ENCODE data around the gene DENND6B.

The DENND6B gene

DNA sequence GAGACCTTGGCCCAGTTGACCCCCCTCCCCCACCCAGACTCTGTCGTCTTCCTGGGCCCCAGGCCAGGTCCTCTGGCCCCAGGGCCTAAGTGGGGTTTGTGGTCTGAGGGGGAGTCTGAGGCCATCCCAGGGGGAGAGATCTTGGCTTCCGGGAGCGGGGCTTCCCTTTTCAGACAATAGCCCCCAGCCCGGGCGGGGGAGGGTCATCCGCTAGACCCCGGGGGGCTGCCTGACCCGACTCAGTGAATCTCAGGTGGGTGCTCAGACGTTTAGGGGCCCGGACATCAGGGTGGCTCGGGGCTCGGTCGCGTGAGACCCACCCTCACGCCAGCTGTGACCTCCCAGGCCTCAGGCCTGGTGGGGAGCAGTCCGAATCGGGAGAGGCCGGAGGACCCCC lies 57.2 kb downstream of the DENND6B start:
- DNase-seq = no peak

DNA sequence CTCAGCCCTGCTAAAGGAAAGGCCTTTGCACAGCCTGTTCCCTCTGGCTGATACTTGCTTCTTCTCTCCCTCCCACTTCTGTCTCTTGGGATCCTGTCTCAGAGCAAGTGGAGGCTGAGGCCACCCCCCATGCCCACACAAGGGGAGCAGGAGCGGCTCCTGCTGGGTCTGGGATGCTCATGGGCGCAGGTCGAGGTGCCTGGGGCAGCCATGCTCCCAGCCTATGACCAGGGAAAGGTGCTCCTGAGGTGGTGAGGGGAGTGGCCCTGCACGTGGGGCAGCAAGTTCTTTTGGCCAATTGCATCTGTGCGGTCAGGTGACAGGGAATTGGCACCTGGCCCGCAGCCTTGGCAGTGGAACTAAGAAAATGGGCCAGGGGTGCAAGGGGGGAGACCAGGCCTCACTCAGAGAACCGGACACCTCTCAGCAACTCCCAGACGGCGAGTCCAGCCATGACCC lies 58.1 kb downstream of the DENND6B start:
- DNase-seq = no peak

DNA sequence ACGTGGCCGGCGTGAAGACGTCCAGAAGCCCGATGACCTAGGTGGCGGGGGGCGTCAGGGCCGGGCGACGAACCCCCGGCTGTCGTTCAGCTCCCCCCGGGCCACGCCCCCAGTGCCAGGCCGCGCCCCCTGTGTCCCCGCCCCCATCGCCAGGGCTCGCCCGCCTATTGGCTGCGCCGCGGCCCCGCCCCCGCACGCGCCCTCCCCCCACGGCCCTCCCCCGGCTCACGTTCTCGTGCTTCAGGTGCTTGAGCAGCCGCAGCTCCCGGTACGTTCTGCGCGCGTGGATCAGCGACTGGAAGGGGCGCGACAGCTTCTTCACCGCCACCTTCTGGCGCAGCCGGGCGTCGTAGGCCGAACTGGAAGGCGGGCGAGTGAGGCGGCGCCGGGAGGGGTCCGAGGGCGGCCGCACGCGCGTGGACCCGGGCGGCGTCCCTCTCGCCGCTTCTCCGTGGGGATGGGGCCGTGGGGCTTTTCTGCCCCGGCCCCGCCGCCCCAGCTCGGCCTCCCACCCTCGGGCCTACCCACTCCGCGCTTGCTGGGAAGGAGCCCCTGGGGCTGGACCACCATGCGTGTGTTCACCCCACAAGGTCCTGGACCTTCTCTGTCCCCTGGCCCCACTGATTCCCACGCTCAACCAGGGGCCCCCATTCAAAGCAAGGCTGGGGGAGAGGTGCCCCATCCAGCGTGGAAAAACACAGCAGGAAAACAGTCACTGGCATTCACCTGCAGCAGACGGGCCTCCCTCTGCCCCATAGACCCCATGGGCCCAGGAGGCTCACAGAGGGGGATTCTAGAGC lies 59.0 kb downstream of the DENND6B start:
- peak; percentile 44 for DNase-seq

DNA sequence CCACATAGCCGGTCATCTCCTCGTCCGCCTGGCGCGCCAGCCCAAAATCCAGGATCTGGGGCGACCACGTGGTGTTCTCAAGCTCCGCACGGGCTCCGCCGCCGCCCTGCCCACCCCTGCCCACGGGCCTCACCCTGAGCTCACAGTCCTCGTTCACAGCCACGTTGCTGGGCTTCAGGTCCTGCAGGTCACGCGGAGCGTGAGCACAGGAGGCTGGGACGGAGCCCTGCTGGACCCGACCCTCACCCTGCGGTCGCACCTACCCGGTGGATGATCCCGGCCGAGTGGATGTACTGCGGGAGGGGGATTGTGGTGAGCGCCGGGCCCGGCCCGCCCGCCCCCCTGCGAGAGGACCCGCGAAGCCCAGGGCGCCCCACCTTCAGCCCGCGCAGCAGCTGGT lies 59.8 kb downstream of the DENND6B start:
- DNase-seq = no peak

DNA sequence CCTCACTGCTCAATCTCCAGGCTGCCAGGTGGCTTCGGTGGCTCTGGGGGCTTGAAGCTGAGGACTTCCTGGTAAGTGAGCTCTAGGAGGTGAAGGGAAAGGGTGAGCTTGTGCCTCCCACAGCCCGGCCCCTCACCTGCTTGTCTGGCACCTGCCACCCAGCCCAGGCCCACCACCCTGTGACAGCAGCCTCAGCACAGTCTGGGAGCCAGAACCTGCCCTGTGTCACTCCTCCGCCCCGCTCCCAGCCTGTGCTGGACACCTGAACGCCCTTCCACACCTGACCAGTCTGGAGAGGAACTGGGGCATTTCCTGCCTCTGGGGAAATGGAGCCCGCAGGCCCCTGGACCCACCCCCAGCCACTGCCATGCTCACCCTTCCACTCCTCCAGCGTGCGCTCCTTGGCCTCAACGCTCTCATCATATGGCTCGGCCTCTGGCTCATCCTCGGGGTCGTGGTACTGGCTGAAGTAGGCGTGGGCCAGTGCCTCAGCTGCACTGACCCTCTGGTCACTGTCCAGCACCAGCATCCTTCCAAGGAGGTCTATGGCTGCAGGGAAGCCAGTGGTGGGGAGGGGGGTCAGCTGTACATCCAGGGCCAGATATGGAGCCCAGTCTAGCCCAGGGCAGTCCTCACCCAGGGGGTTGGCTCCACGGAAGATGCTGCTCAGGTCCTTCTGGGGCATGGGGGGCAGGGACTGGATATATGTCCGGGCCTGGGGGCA lies 61.7 kb downstream of the DENND6B start:
- no peak for DNase-seq

DNA sequence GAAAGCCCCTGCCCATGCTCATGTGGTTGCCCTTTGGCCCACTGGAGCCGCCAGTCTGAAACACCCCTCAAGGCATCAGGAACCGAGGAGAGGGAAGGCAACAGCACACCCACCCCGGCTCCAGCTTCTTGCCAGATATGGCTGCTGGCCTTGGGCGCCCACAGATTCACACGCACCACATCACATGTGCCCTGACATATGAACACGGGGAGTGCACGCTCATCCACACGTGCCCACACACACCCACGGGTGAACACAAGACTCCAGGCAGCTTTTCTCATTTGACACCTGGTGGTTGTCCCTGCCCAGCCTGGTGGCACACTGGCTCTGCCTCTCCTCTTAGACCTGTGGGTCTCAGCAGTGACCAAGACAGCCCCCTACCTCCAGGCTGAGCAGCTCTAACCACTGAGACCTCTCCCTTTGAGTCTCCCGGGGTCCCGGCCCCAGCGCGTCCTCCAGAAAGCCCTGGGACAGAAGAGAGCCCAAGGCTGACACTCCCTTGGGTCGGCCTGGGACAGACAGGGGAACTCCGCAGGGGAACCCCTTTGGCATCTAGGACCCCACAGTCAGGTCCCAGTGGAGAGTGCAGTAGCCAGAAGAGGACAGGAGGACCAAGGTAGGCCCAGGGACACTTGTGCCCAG lies 62.6 kb downstream of the DENND6B start:
- DNase-seq = no peak

DNA sequence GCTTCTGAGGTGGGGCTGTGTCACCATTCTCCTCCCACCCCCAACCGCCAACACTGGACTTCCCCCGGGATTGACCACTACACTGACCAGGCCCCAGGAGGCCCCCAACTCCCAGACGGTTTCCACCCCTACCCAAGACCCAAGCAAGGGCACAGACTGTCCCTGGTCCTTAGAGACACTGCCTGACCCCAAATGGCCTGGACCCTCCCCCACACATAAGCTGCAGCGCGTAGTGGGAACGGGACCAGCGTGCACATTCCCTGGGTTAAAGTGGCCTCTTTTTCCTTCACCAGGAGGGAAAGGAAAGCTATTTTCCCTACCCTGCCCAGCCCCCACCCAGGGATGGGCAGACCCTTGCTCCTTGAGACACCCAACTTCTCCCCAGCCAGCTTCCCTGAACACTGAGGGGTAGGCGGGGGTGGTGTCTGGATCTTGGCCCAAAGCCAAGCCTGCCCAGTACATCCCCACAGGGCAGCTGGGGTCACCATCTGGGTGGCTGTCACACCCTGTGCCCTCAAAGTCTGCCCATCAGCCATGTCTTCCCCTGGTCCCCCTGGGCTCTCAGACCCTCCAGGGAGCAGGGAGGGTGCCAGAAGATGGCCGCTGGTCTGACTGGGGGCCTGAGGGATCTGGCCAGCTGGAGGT lies 63.7 kb downstream of the DENND6B start:
- no peak for DNase-seq

DNA sequence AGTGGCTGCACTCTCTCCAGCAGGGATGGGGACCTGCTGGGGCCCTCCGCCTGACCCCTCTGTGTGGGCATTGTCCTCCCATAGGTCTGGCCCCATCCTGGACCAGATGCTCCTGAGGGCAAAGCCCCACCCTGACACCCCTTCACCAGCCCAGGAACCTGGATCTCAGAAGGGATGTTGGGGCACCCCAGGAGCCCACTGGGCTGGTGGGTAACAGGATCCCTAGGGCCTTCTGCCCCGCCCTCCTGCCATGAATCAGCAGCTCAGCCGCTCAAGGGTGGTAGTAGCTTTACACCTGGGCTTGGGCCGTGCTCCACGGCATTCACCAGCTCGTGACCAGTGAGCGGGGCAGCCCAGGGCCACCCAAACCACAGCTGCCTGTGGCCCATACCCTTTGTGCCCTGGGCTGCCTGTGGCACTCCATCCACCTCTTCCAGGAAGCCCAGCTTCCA lies 64.3 kb downstream of the DENND6B start:
- no peak for DNase-seq

DNA sequence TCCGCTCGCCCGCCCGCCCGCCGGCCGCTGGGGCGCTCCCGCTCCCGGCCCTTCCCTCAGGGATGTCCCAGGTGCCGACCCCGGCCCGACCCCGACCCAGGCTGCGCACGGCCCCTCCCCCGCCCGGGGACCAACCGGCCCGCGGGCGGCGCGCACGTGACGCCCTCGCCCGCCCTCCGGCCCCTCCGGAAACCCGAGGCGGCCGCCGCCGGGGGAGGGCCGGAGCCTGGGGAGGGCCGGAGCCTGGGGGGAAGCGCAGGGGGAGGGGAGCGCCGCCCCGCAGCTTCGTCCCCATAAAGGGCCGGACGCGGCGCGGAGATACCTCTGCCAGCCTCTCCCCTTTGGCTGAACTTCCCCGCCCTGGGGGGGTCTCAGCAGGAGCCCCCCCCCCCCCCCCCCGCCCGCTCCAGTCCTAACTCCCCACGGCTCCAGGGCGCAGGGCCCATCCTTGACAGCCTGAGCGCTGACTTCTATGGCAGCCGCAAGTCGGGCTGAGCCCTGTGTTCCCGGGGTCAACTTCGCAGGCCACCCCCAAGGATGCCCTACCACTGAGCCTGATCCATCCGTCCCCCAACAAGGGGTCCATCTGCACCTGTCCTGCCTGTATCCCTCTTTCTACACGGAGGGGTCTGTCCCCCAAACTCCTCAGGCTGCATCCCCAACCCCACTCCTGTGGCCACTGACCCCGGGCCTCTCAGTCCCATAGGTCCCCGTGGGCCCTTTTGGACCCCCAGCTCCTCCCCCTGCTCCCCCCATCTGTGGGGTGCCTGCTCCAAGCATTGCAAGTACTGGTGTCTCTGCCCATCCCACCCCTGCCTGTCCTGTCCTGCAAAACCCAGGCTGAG lies 65.0 kb downstream of the DENND6B start, which contains the start of gene MAPK12:
TSS of gene MAPK12 (minus strand) at position 69 of the 845 bp plus-strand sequence. CDS start 174 bp downstream, outside the sequence.
- no peak for DNase-seq

DNA sequence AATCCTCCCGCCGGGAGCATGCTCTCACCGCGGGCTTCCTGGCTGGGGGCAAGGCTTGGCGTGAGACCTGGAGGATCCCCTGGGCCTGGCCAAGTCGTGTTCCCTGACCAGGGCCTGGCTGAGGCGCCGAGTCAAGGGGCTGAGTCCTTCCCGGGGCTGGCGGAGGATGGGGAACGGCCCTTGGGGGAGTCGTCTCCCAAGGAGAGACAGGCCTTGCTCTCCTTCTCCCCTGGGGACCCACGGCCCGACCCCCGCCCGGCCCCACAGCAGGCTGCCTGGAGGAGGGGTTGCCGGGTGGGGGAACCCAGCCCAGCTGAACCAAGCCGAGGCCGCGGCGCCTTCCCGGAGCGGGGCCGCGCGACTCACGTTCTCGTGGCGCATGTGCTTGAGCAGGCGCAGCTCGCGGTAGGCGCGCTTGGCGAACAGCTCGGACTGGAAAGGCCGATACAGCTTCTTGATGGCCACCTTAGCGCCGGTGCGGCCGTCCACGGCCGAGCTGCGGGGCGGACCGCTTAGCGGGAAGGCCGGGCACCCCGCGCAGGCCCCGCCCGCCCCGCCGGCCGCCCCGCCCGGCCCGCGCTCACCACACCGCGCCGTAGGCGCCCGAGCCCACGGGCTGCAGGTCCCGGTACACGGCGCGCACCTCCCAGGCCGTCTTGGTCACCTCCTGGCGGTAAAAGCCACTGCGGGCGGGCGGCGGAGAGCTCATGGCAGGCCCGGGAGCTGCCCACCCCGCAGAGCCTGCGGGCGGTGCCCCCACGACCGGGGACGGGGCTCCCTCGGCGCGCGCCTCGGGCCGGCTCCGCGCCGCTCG lies 65.8 kb downstream of the DENND6B start:
- no peak for DNase-seq

DNA sequence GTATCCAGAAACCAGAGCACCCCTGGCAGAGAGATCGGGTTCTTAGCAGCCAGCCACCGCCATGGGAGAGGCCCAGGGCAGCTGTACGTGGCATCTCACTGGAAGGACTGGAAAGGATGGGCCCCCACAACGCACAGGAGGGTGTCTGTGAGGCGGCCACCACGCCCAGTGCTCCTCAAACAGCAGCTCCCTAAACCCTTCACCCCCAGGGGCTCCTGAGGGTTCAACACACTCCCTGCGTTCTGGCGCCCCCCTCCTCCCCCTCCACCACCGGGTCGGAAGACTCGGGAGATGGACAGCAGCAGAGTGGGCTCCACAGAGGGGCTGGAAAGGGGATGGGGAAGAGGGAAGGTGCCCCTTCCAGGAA lies 66.4 kb downstream of the DENND6B start:
- DNase-seq = no peak

DNA sequence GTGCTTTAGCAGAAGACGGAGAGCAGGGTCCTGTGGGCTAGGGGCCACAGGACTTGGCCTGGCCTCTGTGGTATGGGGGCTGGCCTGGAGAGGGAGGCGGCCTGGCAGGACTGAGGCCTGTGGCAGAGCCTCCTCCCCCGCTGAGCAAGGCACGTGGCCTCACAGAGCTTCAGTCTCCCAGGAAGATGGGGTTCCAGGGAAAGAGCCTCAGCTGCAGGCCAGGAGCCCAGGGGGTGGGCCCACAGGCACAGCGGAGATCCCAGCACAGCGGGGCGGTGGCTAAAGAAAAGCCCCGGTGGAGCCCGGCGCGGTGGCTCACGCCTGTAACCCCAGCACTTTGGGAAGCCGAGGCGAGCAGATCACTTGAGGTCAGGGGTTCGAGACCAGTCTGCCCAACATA lies 67.5 kb downstream of the DENND6B start:
- no peak for DNase-seq

All from activated CD8-positive, alpha-beta memory T cell treated with anti-CD3 and anti-CD28 coated beads, Interleukin-2, amount 50 U/mL, for 4 hours (primary cell).